A549 (cell line): ENCODE data around the gene ABCB11. TPM values are rescaled to one million over a fixed set of nuclear protein-coding genes. Genes with fewer than 3 reads are reported as not detected.

Source experiments
- ATAC-seq, 2 experiments: fragments of 200-7000 bp in 1 of 2; fragments of >200 bp in 1 of 2; cut with Nextera tagmentation in 1 of 2; cut with Tn5 transposase in 1 of 2; 3 replicates each; pipeline versions ENCODE4 v1.8.0 to v1.9.1; 2018 to 2020; ENCODE audit warnings: mild to moderate bottlenecking in 1 of 2, moderate library complexity in 1 of 2
- CTCF ChIA-PET: fragments of 300-600 bp; sonication (Branson Sonifier 250); formaldehyde crosslinking; extraction: SDS; loops from one replicate; lab custom pipeline; 2021; ENCODE audit warnings: antibody characterized with exemption, inconsistent platforms; lab: Yijun Ruan, JAX
- POLR2A ChIA-PET: fragments of 350-600 bp; formaldehyde crosslinking; extraction: SDS; loops from one replicate; lab custom pipeline; 2021; ENCODE audit warnings: antibody characterized with exemption, inconsistent platforms; lab: Yijun Ruan, JAX
- DNase-seq, 2 experiments: peaks; one replicate each; pipeline versions ENCODE4 v3.0.0 to v3.0.0-alpha.2; 2011 to 2016; ENCODE audit warnings: low read depth in 1 of 2, low spot score in 1 of 2
- FAIRE-seq: peaks from 2 replicates; lab custom pipeline; 2011; peaks lifted over from hg19 to GRCh38; lab: Jason Lieb, UNC
- H3K27ac ChIP-seq, 2 experiments: fragments of >200 bp; sonication (Bioruptor Twin); formaldehyde crosslinking; 3 replicates each; pipeline ENCODE4 v1.5.1; 2016 to 2017
- H3K4me1 ChIP-seq: fragments of >200 bp; sonication (Bioruptor Twin); formaldehyde crosslinking; 3 replicates; pipeline ENCODE4 v1.6.1; 2016
- H3K4me2 ChIP-seq: fragments of >200 bp; sonication (Bioruptor Twin); formaldehyde crosslinking; 3 replicates; pipeline ENCODE4 v1.6.1; 2016
- H3K4me3 ChIP-seq: fragments of >200 bp; sonication (Bioruptor Twin); formaldehyde crosslinking; 3 replicates; pipeline ENCODE4 v1.5.1; 2016
- H3K9me3 ChIP-seq: fragments of >200 bp; sonication (Bioruptor Twin); formaldehyde crosslinking; 3 replicates; pipeline ENCODE4 v1.6.1; 2016
- CBX8 ChIP-seq: fragments of 200-600 bp; sonication (generic); IDR thresholded peaks from 2 replicates; pipeline ENCODE4 v1.6.1; 2016
- CEBPB ChIP-seq, 2 experiments: fragments of >200 bp in 1 of 2; sonication (Bioruptor Twin) in 1 of 2; formaldehyde crosslinking in 1 of 2; IDR thresholded peaks; 2 replicates each; pipeline ENCODE4 v1.6.1; 2012 to 2016
- CHD2 ChIP-seq: fragments of 150-350 bp; IDR thresholded peaks from 2 replicates; pipeline ENCODE4 v1.6.1; 2014; ENCODE audit warnings: low read length; ENCODE audit not compliant: partially characterized antibody
- CHD4 ChIP-seq: fragments of 200-600 bp; sonication (generic); IDR thresholded peaks from 2 replicates; pipeline ENCODE4 v1.6.1; 2016; ENCODE audit warnings: antibody characterized with exemption, mild to moderate bottlenecking, borderline replicate concordance
- EP300 ChIP-seq, 2 experiments: fragments of >200 bp; sonication (Bioruptor Twin); formaldehyde crosslinking; IDR thresholded peaks; 2 replicates in 1 of 2; 3 replicates in 1 of 2; pipeline ENCODE4 v1.6.1; 2016 to 2017
- ESRRA ChIP-seq: fragments of 150-350 bp; IDR thresholded peaks from 2 replicates; pipeline ENCODE4 v1.6.1; 2014; ENCODE audit warnings: mild to moderate bottlenecking, low read length, borderline replicate concordance
- FOXS1 ChIP-seq: fragments of 250-450 bp; sonication (Bioruptor Pico); IDR thresholded peaks from 2 replicates; pipeline ENCODE4 v1.5.0; 2020; ENCODE audit warnings: mild to moderate bottlenecking, moderate library complexity
- GATA3 ChIP-seq: IDR thresholded peaks from 2 replicates; pipeline ENCODE4 v1.6.1; 2012; ENCODE audit warnings: borderline replicate concordance
- HEYL ChIP-seq: fragments of 250-450 bp; sonication (Bioruptor Pico); IDR thresholded peaks from 2 replicates; pipeline ENCODE4 v1.8.0; 2021; ENCODE audit warnings: mild to moderate bottlenecking, moderate library complexity
- HOXA7 ChIP-seq: fragments of 250-450 bp; sonication (Bioruptor Pico); IDR thresholded peaks from 2 replicates; pipeline ENCODE4 v1.5.0; 2020; ENCODE audit warnings: mild to moderate bottlenecking, moderate library complexity
- HOXB5 ChIP-seq: fragments of 250-450 bp; sonication (Bioruptor Pico); IDR thresholded peaks from 2 replicates; pipeline ENCODE4 v1.5.0; 2020; ENCODE audit warnings: mild to moderate bottlenecking, moderate library complexity
- NPAS2 ChIP-seq: fragments of 250-450 bp; sonication (Bioruptor Pico); IDR thresholded peaks from 2 replicates; pipeline ENCODE4 v1.8.0; 2022; ENCODE audit warnings: mild to moderate bottlenecking, moderate library complexity, borderline replicate concordance
- NR3C1 ChIP-seq: fragments of >200 bp; sonication (Bioruptor Twin); formaldehyde crosslinking; IDR thresholded peaks from 3 replicates; pipeline ENCODE4 v1.6.1; 2017
- POLR2AphosphoS2 ChIP-seq: conservative IDR thresholded peaks from 2 replicates; pipeline ENCODE4 v1.6.1; 2012; ENCODE audit warnings: low read length, improper control_type of control experiment, inconsistent platforms
- RAD21 ChIP-seq, 2 experiments: fragments of >200 bp in 1 of 2; sonication (Bioruptor Twin) in 1 of 2; formaldehyde crosslinking in 1 of 2; IDR thresholded peaks in 1 of 2; conservative IDR thresholded peaks in 1 of 2; 2 replicates in 1 of 2; 3 replicates in 1 of 2; pipeline ENCODE4 v1.6.1; 2012 to 2018; ENCODE audit warnings: inconsistent platforms in 1 of 2
- ZFP36 ChIP-seq: fragments of 450-650 bp; IDR thresholded peaks from 2 replicates; pipeline ENCODE4 v1.6.1; 2014; ENCODE audit warnings: borderline replicate concordance; ENCODE audit not compliant: partially characterized antibody
- ZNF302 ChIP-seq: fragments of 250-450 bp; sonication (Bioruptor Pico); IDR thresholded peaks from 2 replicates; pipeline ENCODE4 v1.9.0; 2021; ENCODE audit warnings: inconsistent platforms, mild to moderate bottlenecking, moderate library complexity
- ZSCAN20 ChIP-seq: fragments of 250-450 bp; sonication (Bioruptor Pico); IDR thresholded peaks from 2 replicates; pipeline ENCODE4 v1.8.0; 2022; ENCODE audit warnings: mild to moderate bottlenecking, moderate library complexity
- WGBS: methylation state at CpG from one replicate; pipeline ENCODE4 v1.1.6; 2017; ENCODE audit errors: missing lambda C conversion rate; 5-methylcytosine and 5-hydroxymethylcytosine counted together
- polyA plus RNA-seq, 4 experiments: library from polyadenylated mRNA; depleted of rRNA in 3 of 4; stranded (reverse); fragments of >200 nt; fragmentation: RNase III in 1 of 4; extraction: RNeasy Plus Mini Kit Qiagen cat#74134 plus additional on column Dnase treatment in 1 of 4; gene quantifications; 2 replicates in 3 of 4; 3 replicates in 1 of 4; pipeline ENCODE4 v1.2.3, GENCODE V29; 2011 to 2017
- TF ChIP-seq, protein P1 (sequence below): fragments of 250-450 bp; sonication (Bioruptor Pico); IDR thresholded peaks from 2 replicates; pipeline ENCODE4 v1.5.0; 2021; ENCODE audit warnings: mild to moderate bottlenecking, moderate library complexity, borderline replicate concordance
- TF ChIP-seq, protein P2 (sequence below): fragments of >200 bp; sonication (Bioruptor Twin); formaldehyde crosslinking; IDR thresholded peaks from 3 replicates; pipeline ENCODE4 v1.6.1; 2016

ABCB11 gene
- polyA plus RNA-seq, 2 of the 4 experiments (the other 2 are of a cell fraction), result not detected

DNA sequence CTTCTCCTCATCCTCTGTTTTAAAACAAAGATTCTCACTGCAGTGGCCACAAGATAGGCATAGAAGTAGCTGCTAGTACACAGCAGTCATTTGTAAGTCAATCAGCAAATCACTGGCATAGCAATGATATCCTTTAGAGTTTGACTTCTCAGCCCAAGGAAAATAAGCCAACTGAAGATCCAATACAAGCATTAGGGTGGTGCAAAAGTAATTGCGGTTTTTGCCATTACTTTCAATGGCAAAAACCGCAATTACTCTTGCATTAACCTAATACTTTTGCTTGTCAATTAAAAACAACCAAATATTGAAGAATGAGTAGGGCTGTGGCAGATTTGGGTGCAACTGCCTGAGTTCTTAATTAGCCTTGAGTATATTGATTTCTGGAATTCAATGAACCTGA, 127.2 kb downstream of the ABCB11 start (continued):
- TF ChIP-seq CHD2 (no peak), NPAS2 (CRISPR knock-in tag) (no peak), FOXS1 (CRISPR knock-in tag) (no peak)
- TF ChIP-seq, protein P1, sequence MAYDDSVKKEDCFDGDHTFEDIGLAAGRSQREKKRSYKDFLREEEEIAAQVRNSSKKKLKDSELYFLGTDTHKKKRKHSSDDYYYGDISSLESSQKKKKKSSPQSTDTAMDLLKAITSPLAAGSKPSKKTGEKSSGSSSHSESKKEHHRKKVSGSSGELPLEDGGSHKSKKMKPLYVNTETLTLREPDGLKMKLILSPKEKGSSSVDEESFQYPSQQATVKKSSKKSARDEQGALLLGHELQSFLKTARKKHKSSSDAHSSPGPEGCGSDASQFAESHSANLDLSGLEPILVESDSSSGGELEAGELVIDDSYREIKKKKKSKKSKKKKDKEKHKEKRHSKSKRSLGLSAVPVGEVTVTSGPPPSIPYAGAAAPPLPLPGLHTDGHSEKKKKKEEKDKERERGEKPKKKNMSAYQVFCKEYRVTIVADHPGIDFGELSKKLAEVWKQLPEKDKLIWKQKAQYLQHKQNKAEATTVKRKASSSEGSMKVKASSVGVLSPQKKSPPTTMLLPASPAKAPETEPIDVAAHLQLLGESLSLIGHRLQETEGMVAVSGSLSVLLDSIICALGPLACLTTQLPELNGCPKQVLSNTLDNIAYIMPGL (CRISPR knock-in tag), result no peak

DNA sequence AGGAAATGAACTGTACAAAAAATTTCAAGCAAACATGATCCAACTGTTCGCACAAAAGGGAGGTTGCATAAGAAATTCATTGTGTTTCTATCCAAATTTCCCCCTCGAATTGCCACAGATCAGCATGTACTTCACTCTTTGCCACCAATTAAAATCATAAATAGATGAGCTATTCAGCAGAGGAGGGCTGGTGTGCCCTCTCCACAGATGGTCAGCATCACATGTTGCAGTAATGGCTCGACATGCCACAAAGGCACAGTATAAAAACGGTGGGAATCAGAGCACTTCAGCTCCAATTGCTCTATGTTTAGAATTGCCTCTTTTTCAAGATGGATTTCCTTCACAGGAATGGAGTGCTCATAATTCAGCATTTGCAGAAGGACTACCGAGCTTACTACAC, 130.1 kb downstream of the ABCB11 start, which contains the start of gene G6PC2:
TSS of gene G6PC2 (plus strand) at position 289 of the 400 bp plus-strand sequence. CDS start at position 330, 41 bp downstream.
- Histone ChIP-seq H3K27ac (no peak within 1 kb of the TSS), H3K4me1 (no peaks in the 10 kb centered on the region), H3K9me3 (no peaks in the 10 kb centered on the region), H3K4me3 (no peak within 1 kb of the TSS), H3K4me2 (no peak within 1 kb of the TSS)
- 15% methylated on average over 5 of the region's 5 CpGs for WGBS
- TF ChIP-seq NR3C1, result no peak
- POLR2A ChIA-PET, result no interaction called here
- DNase-seq (no peak), ATAC-seq (no peak), FAIRE-seq (no peak)
- CTCF ChIA-PET, result no interaction called here

DNA sequence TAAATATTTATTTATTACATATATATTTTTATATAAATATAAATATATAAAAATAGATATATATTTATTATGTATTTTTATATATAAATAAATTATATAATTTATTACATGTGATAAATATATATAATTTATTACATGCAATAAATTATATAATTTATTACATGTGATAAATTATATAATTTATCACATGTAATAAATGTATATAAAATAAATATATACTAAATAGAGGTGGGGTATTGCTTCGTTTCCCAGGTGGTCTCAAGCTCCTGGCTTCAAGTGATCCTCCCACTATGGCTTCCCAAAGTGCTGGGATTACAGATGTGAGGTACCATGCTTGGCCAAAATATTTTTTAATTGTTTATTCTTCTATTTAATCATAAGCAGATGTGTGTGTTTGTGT, 133.7 kb downstream of the ABCB11 start:
- no peak overlapping the region for H3K27ac ChIP-seq
- no peaks in the 10 kb centered on the region for H3K9me3 ChIP-seq
- WGBS, result 12% methylated on average over 1 of the region's 1 CpG
- DNase-seq (no peak), FAIRE-seq (no peak), ATAC-seq (no peak)
- H3K4me2 ChIP-seq, result no peak overlapping the region
- ChIA-PET CTCF (no interaction called here), POLR2A (no interaction called here)
- no peak overlapping the region for H3K4me3 ChIP-seq
- H3K4me1 ChIP-seq, result no peaks in the 10 kb centered on the region
- no peak for TF ChIP-seq FOXS1 (CRISPR knock-in tag)

DNA sequence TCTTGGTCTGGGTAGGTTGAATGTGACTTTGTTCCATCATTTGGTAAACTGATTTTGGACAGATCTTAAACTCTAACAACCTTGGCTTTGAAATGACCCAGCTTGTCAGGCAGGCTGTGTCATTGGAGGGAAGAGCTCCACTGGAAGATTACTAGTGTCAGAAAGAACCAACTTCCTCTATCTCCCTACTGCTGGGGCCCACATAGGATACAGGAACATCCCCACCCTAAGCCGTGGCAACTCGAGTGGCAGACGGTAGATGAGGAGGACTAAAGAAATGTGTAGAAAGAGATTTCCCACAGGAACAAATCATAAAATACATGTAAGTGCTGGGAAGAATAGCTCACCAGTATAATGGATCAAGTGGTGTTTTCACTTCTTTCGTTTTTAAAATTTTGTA, 134.3 kb downstream of the ABCB11 start:
- no peaks in the 10 kb centered on the region for H3K4me1 ChIP-seq
- DNase-seq, result no peak
- TF ChIP-seq CHD4, result no peak
- TF ChIP-seq POLR2AphosphoS2, result no peak
- TF ChIP-seq ZNF302, result no peak
- TF ChIP-seq CEBPB (IDR thresholded peaks at IDR 0.05), result no peak
- TF ChIP-seq, protein P2, sequence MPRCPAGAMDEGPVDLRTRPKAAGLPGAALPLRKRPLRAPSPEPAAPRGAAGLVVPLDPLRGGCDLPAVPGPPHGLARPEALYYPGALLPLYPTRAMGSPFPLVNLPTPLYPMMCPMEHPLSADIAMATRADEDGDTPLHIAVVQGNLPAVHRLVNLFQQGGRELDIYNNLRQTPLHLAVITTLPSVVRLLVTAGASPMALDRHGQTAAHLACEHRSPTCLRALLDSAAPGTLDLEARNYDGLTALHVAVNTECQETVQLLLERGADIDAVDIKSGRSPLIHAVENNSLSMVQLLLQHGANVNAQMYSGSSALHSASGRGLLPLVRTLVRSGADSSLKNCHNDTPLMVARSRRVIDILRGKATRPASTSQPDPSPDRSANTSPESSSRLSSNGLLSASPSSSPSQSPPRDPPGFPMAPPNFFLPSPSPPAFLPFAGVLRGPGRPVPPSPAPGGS, result no peak
- no peak for TF ChIP-seq HOXB5 (CRISPR knock-in tag)
- TF ChIP-seq ZFP36, result no peak
- no peak for TF ChIP-seq HOXA7 (CRISPR knock-in tag)
- TF ChIP-seq HEYL (CRISPR knock-in tag), result no peak
- TF ChIP-seq EP300 (IDR thresholded peaks at IDR 0.05), result no peak
- no peak for TF ChIP-seq GATA3
- TF ChIP-seq RAD21 (conservative IDR thresholded peaks at IDR 0.05 in 1 of 2, IDR thresholded peaks at IDR 0.05 in 1 of 2), result no peak
- TF ChIP-seq ESRRA, result no peak
- no peak for TF ChIP-seq CBX8
- TF ChIP-seq ZSCAN20 (CRISPR knock-in tag), result no peak
- no peak for TF ChIP-seq CHD2
- H3K27ac ChIP-seq, result no peak overlapping the region
- no peak for FAIRE-seq
- WGBS, result 78% methylated on average over 4 of the region's 4 CpGs
- no peak overlapping the region for H3K4me3 ChIP-seq
- ChIA-PET POLR2A (no interaction called here), CTCF (no interaction called here)
- H3K9me3 ChIP-seq, result no peaks in the 10 kb centered on the region
- no peak overlapping the region for H3K4me2 ChIP-seq
- no peak for ATAC-seq
